DMS 273 (cell line): ENCODE data around the gene ZNF559.
"Not testable (repeated sequence)": the region's sequence is repeated elsewhere in the genome, so short reads cannot be mapped to it uniquely, and the experiment has no call there.

Experiments
- DNase-seq: peaks from one replicate; lab custom pipeline; 2025; ENCODE audit not compliant: unreplicated experiment; lab: John Stamatoyannopoulos, UW

The ZNF559 gene

GRCh38 chr19:9323919-9324583 lies at the start of gene ZNF559:
TSS of gene ZNF559 (plus strand) at chr19:9324179. CDS start at chr19:9338550, 14,371 bp downstream.
- peak; percentile 98 for DNase-seq

GRCh38 chr19:9283485-9283884 lies 40.5 kb upstream of the ZNF559 start:
- not testable (repeated sequence) for DNase-seq

GRCh38 chr19:9289231-9289884 lies 34.6 kb upstream of the ZNF559 start:
- DNase-seq, result no peak

- DNase-seq, result no peak
These were observed 28.5 kb upstream of the ZNF559 start for GRCh38 chr19:9295411-9295849.

- DNase-seq, result no peak
These were observed 27.6 kb upstream of the ZNF559 start for GRCh38 chr19:9296336-9296735.

- DNase-seq, result no peak
These were observed 17.5 kb upstream of the ZNF559 start for GRCh38 chr19:9306443-9306842.

- peak; percentile 19 for DNase-seq
These were observed 15.7 kb upstream of the ZNF559 start for GRCh38 chr19:9308091-9308770.

GRCh38 chr19:9309139-9309973 lies 14.6 kb upstream of the ZNF559 start, which contains the start of gene ZNF699:
TSS of gene ZNF699 (minus strand) at chr19:9309838. CDS start at chr19:9305119, 4,719 bp downstream.
- peak; percentile 99 for DNase-seq

- DNase-seq, result peak; percentile 98
These were observed 14.0 kb upstream of the ZNF559 start for GRCh38 chr19:9309974-9310446.

- no peak for DNase-seq
These were observed 10.2 kb upstream of the ZNF559 start for GRCh38 chr19:9313756-9314155.

GRCh38 chr19:9321338-9321737 lies 2.6 kb upstream of the ZNF559 start:
- no peak for DNase-seq

- not testable (repeated sequence) for DNase-seq
These were observed 2.2 kb upstream of the ZNF559 start for GRCh38 chr19:9321756-9322155.

- DNase-seq, result not testable (repeated sequence)
These were observed 1.8 kb upstream of the ZNF559 start for GRCh38 chr19:9322201-9322600.

GRCh38 chr19:9323557-9323918 lies 441 bp upstream of the ZNF559 start:
- peak; percentile 91 for DNase-seq

- no peak for DNase-seq
These were observed 594 bp downstream of the ZNF559 start for GRCh38 chr19:9324584-9324962.

GRCh38 chr19:9329999-9330398 lies 6.0 kb downstream of the ZNF559 start:
- DNase-seq, result no peak

GRCh38 chr19:9342610-9343304 lies 18.8 kb downstream of the ZNF559 start:
- DNase-seq, result peak; percentile 17

- no peak for DNase-seq
These were observed 21.0 kb downstream of the ZNF559 start for GRCh38 chr19:9345005-9345404.

- no peak for DNase-seq
These were observed 24.3 kb downstream of the ZNF559 start for GRCh38 chr19:9348253-9348652.

- no peak for DNase-seq
These were observed 24.7 kb downstream of the ZNF559 start for GRCh38 chr19:9348671-9349070.
